ENCODE data around the gene PCDHGA12. TPM values are rescaled to one million over a fixed set of nuclear protein-coding genes. Genes with fewer than 3 reads are reported as not detected.
"Not testable (repeated sequence)": the region's sequence is repeated elsewhere in the genome, so short reads cannot be mapped to it uniquely, and the experiment has no call there.

The PCDHGA12 gene
- total RNA-seq: 1.5 TPM

DNA sequence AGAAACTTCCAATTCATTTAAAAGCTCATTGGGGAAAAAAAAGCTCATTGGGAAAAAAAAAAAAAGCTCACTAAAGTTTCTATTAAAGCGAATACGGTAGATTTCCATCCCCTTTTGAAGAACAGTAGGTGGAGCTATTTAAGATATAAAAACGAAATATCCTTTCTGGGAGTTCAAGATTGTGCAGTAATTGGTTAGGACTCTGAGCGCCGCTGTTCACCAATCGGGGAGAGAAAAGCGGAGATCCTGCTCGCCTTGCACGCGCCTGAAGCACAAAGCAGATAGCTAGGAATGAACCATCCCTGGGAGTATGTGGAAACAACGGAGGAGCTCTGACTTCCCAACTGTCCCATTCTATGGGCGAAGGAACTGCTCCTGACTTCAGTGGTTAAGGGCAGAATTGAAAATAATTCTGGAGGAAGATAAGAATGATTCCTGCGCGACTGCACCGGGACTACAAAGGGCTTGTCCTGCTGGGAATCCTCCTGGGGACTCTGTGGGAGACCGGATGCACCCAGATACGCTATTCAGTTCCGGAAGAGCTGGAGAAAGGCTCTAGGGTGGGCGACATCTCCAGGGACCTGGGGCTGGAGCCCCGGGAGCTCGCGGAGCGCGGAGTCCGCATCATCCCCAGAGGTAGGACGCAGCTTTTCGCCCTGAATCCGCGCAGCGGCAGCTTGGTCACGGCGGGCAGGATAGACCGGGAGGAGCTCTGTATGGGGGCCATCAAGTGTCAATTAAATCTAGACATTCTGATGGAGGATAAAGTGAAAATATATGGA, at the start of gene PCDHGA12:
TSS of gene PCDHGA12 (plus strand) at position 176 of the 782 bp plus-strand sequence. CDS start at position 429, 253 bp downstream.
- no peak for ATAC-seq

DNA sequence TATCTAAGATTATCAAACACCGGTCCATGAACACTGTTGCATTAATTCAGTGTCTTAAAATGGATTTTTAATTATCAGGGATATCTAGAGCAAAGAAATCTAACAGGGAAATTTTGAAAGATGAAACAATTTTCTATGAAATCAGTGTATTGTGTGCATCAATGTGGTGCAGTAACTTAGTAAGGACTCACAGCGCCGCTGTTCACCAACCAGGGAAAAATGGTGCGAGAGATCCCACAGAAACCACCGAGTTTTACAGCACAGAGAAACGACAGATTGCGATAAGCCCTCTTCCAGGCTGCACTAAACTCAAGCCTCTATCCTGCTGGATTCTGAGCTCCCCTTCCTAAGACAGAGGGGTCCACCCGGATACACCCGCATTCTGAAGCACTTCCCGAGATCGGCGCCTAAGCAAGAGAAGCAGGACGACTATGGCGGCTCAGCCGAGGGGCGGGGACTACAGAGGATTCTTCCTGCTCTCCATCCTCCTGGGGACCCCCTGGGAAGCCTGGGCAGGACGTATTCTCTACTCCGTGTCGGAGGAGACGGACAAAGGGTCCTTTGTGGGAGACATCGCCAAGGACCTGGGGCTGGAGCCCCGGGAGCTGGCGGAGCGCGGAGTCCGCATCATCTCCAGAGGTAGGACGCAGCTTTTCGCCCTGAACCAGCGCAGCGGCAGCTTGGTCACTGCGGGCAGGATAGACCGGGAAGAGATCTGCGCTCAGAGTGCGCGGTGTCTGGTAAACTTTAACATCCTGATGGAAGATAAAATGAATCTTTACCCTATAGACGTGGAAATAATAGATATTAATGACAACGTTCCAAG, 47.6 kb upstream of the PCDHGA12 start, which contains the start of gene PCDHGA7:
TSS of gene PCDHGA7 (plus strand) at position 274 of the 826 bp plus-strand sequence. CDS start at position 432, 158 bp downstream.
- ATAC-seq: no peak

DNA sequence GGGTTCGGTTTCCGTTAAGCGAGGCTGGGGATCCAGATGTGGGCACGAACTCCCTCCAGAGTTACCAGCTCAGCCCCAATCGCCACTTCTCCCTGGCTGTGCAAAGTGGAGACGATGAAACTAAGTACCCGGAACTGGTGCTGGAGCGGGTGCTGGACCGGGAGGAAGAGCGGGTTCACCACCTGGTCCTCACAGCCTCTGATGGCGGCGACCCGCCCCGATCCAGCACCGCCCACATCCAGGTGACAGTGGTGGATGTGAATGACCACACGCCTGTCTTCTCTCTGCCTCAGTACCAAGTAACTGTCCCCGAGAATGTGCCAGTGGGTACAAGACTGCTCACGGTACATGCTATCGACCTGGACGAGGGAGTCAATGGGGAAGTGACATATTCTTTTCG, 47.0 kb upstream of the PCDHGA12 start:
- no peak for ATAC-seq

DNA sequence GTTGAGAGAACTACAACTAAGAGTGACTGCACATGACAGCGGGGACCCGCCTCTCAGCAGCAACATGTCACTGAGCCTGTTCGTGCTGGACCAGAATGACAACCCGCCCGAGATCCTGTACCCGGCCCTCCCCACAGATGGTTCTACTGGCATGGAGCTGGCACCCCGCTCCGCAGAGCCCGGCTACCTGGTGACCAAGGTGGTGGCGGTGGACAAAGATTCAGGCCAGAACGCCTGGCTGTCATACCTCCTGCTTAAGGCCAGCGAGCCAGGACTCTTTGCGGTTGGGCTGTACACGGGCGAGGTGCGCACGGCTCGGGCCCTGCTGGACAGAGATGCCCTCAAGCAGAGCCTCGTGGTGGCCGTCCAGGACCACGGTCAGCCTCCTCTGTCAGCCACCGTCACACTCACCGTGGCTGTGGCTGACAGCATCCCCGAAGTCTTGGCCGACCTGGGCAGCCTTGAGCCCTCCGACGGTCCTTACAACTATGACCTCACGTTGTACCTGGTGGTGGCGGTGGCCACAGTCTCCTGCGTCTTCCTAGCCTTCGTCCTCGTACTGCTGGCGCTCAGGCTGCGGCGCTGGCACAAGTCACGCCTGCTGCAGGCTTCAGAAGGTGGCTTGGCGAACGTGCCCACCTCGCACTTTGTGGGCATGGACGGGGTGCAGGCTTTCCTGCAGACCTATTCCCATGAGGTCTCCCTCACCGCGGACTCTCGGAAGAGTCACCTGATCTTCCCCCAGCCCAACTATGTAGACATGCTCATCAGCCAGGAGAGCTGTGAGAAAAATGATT, 45.6 kb upstream of the PCDHGA12 start:
- ATAC-seq: no peak

DNA sequence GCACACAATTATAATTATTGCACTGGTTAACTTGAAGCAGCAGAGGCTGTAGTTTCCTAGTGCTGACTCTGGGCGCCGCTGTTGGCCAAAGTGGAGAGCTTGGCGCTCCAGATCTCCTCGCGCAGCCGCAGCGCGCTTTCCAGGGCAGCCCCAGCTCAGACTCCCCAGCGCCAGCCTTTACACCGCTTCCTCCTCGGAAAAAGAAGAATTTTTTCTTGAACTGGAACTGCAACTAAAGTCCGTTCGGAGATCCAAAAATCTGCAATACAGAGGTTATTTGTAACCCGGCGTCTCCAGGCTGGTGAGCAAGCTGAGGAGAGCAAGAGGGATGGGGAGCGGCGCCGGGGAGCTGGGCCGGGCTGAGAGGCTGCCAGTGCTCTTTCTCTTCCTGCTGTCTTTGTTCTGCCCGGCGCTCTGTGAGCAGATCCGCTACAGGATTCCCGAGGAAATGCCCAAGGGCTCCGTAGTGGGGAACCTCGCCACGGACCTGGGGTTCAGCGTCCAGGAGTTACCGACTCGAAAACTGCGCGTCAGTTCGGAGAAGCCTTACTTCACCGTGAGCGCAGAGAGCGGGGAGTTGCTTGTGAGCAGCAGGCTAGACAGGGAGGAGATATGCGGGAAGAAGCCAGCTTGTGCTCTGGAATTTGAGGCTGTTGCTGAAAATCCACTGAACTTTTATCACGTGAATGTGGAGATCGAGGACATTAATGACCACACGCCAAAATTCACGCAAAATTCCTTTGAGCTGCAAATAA, 42.6 kb upstream of the PCDHGA12 start, which contains the start of gene PCDHGB4:
TSS of gene PCDHGB4 (plus strand) at position 142 of the 755 bp plus-strand sequence. CDS start at position 329, 187 bp downstream.
- peak; percentile 47 for ATAC-seq

DNA sequence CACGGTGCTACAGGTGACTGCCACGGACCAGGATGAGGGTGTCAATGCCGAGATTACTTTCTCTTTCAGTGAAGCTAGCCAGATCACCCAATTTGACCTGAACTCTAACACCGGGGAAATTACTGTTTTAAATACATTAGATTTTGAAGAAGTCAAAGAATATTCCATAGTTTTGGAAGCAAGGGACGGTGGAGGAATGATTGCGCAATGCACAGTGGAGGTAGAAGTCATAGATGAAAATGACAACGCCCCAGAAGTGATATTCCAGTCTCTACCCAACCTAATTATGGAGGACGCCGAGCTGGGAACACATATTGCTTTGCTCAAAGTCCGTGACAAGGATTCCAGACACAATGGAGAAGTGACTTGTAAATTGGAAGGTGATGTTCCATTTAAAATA, 41.6 kb upstream of the PCDHGA12 start:
- no peak for ATAC-seq

DNA sequence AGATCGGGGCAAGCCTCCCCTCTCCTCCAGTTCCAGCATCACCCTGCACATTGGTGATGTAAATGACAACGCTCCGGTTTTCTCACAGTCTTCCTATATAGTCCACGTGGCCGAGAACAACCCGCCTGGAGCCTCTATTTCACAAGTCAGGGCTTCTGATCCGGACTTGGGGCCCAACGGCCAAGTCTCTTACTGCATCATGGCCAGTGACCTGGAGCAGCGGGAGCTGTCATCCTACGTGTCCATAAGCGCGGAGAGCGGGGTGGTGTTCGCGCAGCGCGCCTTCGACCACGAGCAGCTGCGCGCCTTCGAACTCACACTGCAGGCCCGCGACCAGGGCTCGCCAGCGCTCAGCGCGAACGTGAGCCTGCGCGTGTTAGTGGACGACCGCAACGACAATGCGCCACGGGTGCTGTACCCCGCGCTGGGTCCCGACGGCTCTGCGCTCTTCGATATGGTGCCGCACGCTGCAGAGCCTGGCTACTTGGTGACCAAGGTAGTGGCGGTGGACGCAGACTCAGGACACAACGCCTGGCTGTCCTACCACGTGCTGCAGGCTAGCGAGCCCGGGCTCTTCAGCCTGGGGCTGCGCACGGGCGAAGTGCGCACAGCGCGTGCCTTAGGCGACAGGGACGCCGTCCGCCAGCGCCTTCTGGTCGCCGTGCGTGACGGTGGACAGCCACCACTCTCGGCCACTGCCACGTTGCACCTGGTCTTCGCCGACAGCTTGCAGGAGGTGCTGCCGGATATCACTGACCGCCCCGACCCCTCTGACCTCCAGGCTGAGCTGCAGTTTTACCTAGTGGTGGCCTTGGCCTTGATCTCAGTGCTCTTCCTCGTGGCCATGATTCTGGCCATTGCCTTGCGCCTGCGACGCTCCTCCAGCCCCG, 40.9 kb upstream of the PCDHGA12 start:
- ATAC-seq: no peak

DNA sequence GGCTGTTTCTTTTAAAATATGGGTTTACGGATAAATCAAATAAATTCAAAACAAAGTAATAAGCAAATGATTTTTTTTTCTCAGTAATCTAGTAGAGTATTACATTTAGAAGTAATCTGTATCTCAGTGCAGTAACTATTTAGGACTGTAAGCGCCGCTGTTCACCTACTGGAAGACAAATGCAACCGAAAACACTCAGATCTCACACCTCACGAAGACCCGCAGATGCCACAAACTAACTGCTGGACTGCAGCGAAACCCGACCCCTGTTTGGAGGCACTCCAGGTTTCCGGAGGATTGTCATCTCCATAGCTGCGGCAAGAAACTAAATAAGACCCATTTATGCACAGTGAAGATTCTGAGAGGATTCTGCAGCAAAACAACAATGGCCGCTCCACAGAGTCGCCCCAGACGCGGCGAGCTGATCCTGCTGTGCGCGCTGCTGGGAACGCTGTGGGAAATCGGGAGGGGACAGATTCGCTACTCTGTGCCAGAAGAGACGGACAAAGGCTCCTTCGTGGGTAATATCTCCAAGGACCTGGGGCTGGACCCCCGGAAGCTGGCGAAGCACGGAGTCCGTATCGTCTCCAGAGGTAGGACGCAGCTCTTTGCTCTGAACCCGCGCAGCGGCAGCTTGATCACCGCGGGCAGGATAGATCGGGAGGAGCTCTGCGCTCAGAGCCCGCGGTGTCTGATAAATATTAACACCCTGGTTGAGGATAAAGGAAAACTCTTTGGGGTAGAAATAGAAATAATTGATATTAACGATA, 37.7 kb upstream of the PCDHGA12 start, which contains the start of gene PCDHGA8:
TSS of gene PCDHGA8 (plus strand) at position 205 of the 770 bp plus-strand sequence. CDS start at position 386, 181 bp downstream.
- ATAC-seq: no peak

DNA sequence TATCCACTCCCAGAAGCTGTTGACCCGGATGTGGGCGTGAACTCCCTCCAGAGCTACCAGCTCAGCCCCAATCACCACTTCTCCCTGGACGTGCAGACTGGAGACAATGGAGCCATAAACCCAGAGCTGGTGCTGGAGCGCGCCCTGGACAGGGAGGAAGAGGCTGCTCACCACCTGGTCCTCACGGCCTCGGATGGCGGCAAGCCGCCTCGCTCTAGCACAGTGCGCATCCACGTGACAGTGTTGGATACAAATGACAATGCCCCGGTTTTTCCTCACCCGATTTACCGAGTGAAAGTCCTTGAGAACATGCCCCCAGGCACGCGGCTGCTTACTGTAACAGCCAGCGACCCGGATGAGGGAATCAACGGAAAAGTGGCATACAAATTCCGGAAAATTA, 37.0 kb upstream of the PCDHGA12 start:
- ATAC-seq: no peak

DNA sequence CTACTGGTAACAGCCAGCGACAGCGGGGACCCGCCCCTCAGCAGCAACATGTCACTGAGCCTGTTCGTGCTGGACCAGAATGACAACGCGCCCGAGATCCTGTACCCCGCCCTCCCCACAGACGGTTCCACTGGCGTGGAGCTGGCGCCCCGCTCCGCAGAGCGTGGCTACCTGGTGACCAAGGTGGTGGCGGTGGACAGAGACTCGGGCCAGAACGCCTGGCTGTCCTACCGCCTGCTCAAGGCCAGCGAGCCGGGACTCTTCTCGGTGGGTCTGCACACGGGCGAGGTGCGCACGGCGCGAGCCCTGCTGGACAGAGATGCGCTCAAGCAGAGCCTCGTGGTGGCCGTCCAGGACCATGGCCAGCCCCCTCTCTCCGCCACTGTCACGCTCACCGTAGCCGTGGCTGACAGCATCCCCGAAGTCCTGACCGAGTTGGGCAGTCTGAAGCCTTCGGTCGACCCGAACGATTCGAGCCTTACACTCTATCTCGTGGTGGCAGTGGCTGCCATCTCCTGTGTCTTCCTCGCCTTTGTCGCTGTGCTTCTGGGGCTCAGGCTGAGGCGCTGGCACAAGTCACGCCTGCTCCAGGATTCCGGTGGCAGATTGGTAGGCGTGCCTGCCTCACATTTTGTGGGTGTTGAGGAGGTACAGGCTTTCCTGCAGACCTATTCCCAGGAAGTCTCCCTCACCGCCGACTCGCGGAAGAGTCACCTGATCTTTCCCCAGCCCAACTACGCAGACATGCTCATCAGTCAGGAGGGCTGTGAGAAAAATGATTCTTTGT, 35.7 kb upstream of the PCDHGA12 start:
- not testable (repeated sequence) for ATAC-seq

DNA sequence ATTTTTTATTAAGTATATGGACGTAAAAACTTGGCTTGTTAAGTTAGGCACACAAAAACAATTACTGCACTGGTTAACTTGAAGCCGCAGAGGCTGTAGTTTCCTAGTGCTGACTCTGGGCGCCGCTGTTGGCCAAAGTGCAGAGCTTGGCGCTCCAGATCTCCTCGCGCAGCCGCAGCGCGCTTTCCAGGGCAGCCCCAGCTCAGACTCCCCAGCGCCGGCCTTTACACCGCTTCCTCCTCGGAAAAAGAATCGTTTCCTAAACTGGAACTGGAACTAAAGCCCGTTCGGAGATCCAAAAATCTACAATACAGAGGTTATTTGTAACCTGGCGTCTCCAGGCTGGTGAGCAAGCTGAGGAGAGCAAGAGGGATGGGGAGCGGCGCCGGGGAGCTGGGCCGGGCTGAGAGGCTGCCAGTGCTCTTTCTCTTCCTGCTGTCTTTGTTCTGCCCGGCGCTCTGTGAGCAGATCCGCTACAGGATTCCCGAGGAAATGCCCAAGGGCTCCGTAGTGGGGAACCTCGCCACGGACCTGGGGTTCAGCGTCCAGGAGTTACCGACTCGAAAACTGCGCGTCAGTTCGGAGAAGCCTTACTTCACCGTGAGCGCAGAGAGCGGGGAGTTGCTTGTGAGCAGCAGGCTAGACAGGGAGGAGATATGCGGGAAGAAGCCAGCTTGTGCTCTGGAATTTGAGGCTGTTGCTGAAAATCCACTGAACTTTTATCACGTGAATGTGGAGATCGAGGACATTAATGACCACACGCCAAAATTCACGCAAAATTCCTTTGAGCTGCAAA, 32.4 kb upstream of the PCDHGA12 start, which contains the start of gene PCDHGB5:
TSS of gene PCDHGB5 (plus strand) at position 192 of the 796 bp plus-strand sequence. CDS start at position 373, 181 bp downstream.
- ATAC-seq: peak; percentile 78

DNA sequence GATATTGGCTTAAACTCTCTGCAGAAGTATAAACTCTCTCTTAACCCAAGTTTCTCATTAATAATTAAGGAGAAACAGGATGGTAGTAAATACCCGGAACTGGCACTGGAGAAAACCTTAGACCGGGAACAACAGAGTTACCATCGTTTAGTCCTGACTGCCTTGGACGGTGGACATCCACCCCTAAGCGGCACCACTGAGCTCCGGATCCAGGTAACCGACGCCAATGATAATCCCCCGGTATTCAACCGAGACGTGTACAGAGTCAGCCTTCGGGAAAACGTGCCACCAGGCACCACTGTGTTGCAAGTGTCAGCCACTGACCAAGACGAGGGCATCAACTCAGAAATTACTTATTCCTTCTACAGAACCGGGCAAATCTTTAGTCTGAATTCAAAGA, 31.7 kb upstream of the PCDHGA12 start:
- no peak for ATAC-seq

DNA sequence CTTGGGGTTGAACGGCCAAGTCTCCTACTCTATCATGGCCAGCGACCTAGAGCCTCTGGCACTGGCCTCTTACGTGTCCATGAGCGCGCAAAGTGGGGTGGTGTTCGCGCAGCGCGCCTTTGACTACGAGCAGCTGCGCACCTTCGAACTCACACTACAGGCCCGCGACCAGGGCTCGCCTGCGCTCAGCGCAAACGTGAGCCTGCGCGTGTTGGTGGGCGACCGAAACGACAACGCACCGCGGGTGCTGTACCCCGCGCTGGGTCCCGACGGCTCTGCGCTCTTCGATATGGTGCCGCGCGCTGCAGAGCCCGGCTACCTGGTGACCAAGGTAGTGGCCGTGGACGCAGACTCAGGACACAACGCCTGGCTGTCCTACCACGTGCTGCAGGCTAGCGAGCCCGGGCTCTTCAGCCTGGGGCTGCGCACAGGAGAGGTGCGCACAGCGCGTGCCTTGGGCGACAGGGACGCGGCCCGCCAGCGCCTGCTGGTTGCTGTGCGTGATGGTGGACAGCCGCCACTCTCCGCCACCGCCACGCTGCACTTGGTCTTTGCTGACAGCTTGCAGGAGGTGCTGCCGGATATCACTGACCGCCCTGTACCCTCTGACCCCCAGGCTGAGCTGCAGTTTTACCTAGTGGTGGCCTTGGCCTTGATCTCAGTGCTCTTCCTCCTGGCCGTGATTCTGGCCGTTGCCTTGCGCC, 30.6 kb upstream of the PCDHGA12 start:
- no peak for ATAC-seq

DNA sequence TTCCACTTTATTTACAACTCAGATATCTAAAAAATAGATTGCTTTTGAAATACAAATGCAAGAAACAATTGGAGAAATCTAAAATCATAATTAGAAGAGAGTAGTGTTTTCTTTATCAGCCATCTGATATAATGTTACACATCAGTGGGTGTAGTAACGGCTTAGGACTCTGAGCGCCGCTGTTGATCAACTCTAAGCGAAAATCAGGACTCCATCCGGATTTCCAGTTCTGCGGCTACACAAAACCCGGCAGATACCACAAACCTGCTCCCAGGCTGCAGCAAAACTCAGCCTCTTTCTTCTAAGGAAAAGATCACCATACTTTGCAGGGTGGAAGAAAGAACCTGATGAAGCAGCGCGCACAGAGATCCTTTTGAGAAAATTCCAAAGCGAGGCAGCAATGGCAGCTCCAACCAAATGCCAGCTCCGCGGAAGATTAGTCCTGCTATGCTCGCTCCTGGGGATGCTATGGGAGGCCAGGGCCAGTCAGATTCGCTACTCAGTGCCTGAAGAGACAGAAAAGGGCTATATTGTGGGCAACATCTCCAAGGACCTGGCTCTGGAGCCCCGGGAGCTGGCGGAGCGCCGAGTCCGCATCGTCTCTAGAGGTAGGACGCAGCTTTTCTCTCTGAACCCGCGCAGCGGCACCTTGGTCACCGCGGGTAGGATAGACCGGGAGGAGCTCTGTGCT, 27.6 kb upstream of the PCDHGA12 start, which contains the start of gene PCDHGA9:
TSS of gene PCDHGA9 (plus strand) at position 226 of the 691 bp plus-strand sequence. CDS start at position 401, 175 bp downstream.
- ATAC-seq: no peak

DNA sequence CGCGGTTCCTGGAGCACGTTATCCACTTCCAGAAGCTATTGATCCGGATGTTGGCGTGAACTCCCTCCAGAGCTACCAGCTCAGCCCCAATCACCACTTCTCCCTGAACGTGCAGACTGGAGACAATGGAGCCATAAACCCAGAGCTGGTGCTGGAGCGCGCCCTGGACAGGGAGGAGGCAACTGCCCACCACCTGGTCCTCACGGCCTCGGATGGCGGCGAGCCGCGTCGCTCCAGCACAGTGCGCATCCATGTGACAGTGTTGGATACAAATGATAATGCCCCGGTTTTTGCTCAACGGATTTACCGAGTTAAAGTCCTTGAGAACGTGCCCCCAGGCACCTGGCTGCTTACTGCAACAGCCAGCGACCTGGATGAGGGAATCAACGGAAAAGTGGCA, 26.9 kb upstream of the PCDHGA12 start:
- no peak for ATAC-seq

DNA sequence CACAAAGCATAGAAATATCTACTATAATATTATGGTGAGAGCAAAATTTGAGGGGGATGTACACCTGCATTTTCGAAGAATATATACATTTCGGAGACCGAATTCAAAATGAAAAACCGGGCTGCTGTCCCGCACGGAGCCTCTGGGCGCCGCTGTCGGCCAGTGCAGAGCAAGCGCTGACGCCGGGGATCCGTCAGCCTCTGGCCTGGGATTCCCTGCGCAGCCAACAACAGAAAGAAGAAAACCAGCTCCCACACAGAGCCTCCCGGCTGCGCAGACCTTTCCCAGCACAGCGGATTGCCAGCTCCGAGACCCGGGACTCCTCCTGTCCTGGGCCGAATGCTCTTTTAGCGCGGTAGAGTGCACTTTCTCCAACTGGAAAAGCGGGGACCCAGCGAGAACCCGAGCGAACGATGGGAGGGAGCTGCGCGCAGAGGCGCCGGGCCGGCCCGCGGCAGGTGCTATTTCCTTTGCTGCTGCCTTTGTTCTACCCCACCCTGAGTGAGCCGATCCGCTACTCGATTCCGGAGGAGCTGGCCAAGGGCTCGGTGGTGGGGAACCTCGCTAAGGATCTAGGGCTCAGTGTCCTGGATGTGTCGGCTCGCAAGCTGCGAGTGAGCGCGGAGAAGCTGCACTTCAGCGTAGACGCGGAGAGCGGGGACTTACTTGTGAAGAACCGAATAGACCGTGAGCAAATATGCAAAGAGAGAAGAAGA, 22.4 kb upstream of the PCDHGA12 start, which contains the start of gene PCDHGB6:
TSS of gene PCDHGB6 (plus strand) at position 232 of the 716 bp plus-strand sequence. CDS start at position 414, 182 bp downstream.
- peak; percentile 50 for ATAC-seq

Measured in esophagus mucosa (tissue), 1 donor.